ENCODE data around the gene HBB.

HBB gene

GRCh38 chr11:5224538-5225479 is 2.1 kb downstream of the HBB start:
- Histone ChIP-seq H3K27ac (replicated peaks) (no peak overlapping the region), H3K4me3 (replicated peaks; ENCODE audit: insufficient read depth, low read length) (no peak overlapping the region), H3K27me3 (ENCODE audit: insufficient read depth, poor library complexity, severe bottlenecking) (peaks cover 3% of the 10 kb centered on the region)
- no peak for DNase-seq (ENCODE audit: low read depth in 1 of 2, low spot score in 1 of 2)
- TF ChIP-seq GABPA (IDR thresholded peaks at IDR 0.05; ENCODE audit: low read depth) (no peak), SPI1 (IDR thresholded peaks at IDR 0.05; ENCODE audit: borderline replicate concordance, low read depth) (no peak), POLR2AphosphoS5 (IDR thresholded peaks at IDR 0.05; ENCODE audit: low read depth) (no peak), CTCF (IDR thresholded peaks at IDR 0.05; ENCODE audit: insufficient read depth, low read length) (no peak)
- TF ChIP-seq, protein P1, sequence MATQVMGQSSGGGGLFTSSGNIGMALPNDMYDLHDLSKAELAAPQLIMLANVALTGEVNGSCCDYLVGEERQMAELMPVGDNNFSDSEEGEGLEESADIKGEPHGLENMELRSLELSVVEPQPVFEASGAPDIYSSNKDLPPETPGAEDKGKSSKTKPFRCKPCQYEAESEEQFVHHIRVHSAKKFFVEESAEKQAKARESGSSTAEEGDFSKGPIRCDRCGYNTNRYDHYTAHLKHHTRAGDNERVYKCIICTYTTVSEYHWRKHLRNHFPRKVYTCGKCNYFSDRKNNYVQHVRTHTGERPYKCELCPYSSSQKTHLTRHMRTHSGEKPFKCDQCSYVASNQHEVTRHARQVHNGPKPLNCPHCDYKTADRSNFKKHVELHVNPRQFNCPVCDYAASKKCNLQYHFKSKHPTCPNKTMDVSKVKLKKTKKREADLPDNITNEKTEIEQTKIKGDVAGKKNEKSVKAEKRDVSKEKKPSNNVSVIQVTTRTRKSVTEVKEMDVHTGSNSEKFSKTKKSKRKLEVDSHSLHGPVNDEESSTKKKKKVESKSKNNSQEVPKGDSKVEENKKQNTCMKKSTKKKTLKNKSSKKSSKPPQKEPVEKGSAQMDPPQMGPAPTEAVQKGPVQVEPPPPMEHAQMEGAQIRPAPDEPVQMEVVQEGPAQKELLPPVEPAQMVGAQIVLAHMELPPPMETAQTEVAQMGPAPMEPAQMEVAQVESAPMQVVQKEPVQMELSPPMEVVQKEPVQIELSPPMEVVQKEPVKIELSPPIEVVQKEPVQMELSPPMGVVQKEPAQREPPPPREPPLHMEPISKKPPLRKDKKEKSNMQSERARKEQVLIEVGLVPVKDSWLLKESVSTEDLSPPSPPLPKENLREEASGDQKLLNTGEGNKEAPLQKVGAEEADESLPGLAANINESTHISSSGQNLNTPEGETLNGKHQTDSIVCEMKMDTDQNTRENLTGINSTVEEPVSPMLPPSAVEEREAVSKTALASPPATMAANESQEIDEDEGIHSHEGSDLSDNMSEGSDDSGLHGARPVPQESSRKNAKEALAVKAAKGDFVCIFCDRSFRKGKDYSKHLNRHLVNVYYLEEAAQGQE (IDR thresholded peaks at IDR 0.05; ENCODE audit: insufficient replicate concordance, low read depth), result no peak

DNA sequence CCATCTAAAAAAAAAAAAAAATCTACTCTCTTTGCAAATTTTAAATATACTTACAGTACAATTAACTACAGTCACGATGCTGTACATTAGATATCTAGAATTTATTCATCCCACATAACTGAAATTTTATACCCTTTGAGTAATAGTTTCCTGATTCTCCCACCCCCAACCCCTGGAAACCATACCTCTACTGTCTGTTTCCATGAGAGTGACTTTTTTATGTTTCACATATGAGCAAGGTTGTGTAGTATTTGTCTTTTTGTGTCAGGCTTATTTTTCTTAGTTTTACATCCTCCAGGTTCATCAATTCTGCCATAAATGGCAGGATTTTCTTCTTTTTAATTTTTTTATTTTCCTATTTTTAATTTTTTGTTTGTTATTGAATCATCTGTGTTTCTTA is 3.2 kb downstream of the HBB start:
- no peak for DNase-seq (ENCODE audit: low read depth in 1 of 2, low spot score in 1 of 2)
- peaks cover 3% of the 10 kb centered on the region for H3K27me3 ChIP-seq (ENCODE audit: insufficient read depth, poor library complexity, severe bottlenecking)
- TF ChIP-seq POLR2AphosphoS5 (IDR thresholded peaks at IDR 0.05; ENCODE audit: low read depth) (no peak), GABPA (IDR thresholded peaks at IDR 0.05; ENCODE audit: low read depth) (no peak), SPI1 (IDR thresholded peaks at IDR 0.05; ENCODE audit: borderline replicate concordance, low read depth) (no peak), CTCF (IDR thresholded peaks at IDR 0.05; ENCODE audit: insufficient read depth, low read length) (no peak)
- TF ChIP-seq, protein P1 (IDR thresholded peaks at IDR 0.05; ENCODE audit: insufficient replicate concordance, low read depth), result no peak

DNA sequence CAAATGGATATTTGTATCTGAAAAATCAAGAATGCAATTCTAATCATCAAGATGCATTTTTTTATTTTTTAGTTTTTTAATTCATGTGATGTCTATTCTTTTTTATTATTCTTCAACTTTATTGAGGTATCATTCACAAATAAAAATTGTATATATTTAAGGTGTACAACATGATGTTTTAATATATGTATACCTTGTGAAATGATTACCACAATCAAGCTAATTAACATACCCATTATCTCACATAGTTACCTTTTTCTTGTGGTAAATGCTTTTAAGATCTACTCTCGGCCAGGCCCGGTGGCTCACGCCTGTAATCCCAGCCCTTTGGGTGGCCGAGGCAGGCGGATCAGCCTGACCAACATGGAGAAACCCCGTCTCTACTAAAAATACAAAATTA is 3.7 kb downstream of the HBB start:
- Histone ChIP-seq H3K4me3 (replicated peaks; ENCODE audit: insufficient read depth, low read length) (no peak overlapping the region), H3K27me3 (ENCODE audit: insufficient read depth, poor library complexity, severe bottlenecking) (peaks cover 2% of the 10 kb centered on the region), H3K27ac (replicated peaks) (no peak overlapping the region)
- TF ChIP-seq SPI1 (IDR thresholded peaks at IDR 0.05; ENCODE audit: borderline replicate concordance, low read depth), result no peak
- no peak for TF ChIP-seq GABPA (IDR thresholded peaks at IDR 0.05; ENCODE audit: low read depth)
- no peak for TF ChIP-seq CTCF (IDR thresholded peaks at IDR 0.05; ENCODE audit: insufficient read depth, low read length)
- TF ChIP-seq, protein P1 (IDR thresholded peaks at IDR 0.05; ENCODE audit: insufficient replicate concordance, low read depth), result no peak
- no peak for TF ChIP-seq POLR2AphosphoS5 (IDR thresholded peaks at IDR 0.05; ENCODE audit: low read depth)
- DNase-seq (ENCODE audit: low read depth in 1 of 2, low spot score in 1 of 2), result no peak

More for the DNA sequence above, 3.2 kb downstream of the HBB start:
- H3K4me3 ChIP-seq (replicated peaks; ENCODE audit: insufficient read depth, low read length), result no peak overlapping the region
- no peak overlapping the region for H3K27ac ChIP-seq (replicated peaks)
